OCI-LY1 (cell line): Measurements from ENCODE around the gene B4GALT6.

ENCODE experiments used
- CTCF ChIP-seq: fragments of 200-600 bp; sonication (generic), shearing (Covaris generic); IDR thresholded peaks from 2 replicates; pipeline ENCODE4 v1.5.1; 2017; ENCODE audit warnings: mild to moderate bottlenecking, antibody characterized with exemption, low read length, moderate library complexity, mixed read lengths
- EZH2 ChIP-seq: fragments of 200-600 bp; sonication (generic), shearing (Covaris generic); IDR thresholded peaks from 2 replicates; pipeline ENCODE4 v1.8.0; 2017; ENCODE audit warnings: borderline replicate concordance, mixed run types, mild to moderate bottlenecking, antibody characterized with exemption, low read length, moderate library complexity, mixed read lengths

- TF ChIP-seq EZH2: no peak
- TF ChIP-seq CTCF: no peak
Measured at GRCh38 chr18:31657823-31658669, 26.3 kb downstream of the B4GALT6 start.
